Heart left ventricle (tissue), 16 donors: ENCODE measurements around the gene FBXW4. TPM values are rescaled to one million over a fixed set of nuclear protein-coding genes. Genes with fewer than 3 reads are reported as not detected.

Experiments
- ATAC-seq, 4 donors: fragments of 200-7000 bp; cut with Tn5 transposase; one replicate each; pipeline ENCODE4 v1.9.1; 2020 to 2022; ENCODE audit warnings: moderate library complexity in 4 of 4, mild to moderate bottlenecking in 3 of 4, moderate number of reproducible peaks in 1 of 4
- DNase-seq, 5 donors: peaks; one replicate each; pipeline ENCODE4 v3.0.0-alpha.2; 2020
- H3K27ac ChIP-seq, 12 donors: fragments of 200-600 bp; sonication (generic) in 4 of 12; one replicate each; pipeline versions ENCODE4 v1.5.0 to v1.8.0; 2016 to 2022; ENCODE audit warnings: mild to moderate bottlenecking in 2 of 12
- H3K27me3 ChIP-seq, 9 donors: fragments of 200-600 bp; sonication (generic) in 2 of 9; one replicate each; pipeline versions ENCODE4 v1.5.1 to v1.8.0; 2016 to 2022; ENCODE audit warnings: mild to moderate bottlenecking in 3 of 9
- H3K36me3 ChIP-seq, 9 donors: fragments of 200-600 bp; sonication (generic) in 2 of 9; one replicate each; pipeline versions ENCODE4 v1.5.0 to v1.8.0; 2018 to 2022; ENCODE audit warnings: mild to moderate bottlenecking in 2 of 9
- H3K4me1 ChIP-seq, 12 donors: fragments of 200-600 bp; sonication (generic) in 4 of 12; one replicate each; pipeline versions ENCODE4 v1.5.0 to v1.8.0; 2016 to 2022; ENCODE audit warnings: mild to moderate bottlenecking in 3 of 12
- H3K4me3 ChIP-seq, 12 donors: fragments of 200-600 bp; sonication (generic) in 4 of 12; one replicate each; pipeline versions ENCODE4 v1.5.0 to v1.8.0; 2017 to 2022; ENCODE audit warnings: mild to moderate bottlenecking in 9 of 12, moderate library complexity in 4 of 12
- H3K9me3 ChIP-seq, 12 donors: fragments of 200-600 bp; sonication (generic) in 4 of 12; one replicate each; pipeline versions ENCODE4 v1.5.0 to v1.8.0; 2016 to 2022; ENCODE audit warnings: mild to moderate bottlenecking in 1 of 12
- POLR2A ChIP-seq, 2 donors: fragments of 450-650 bp; IDR thresholded peaks; one replicate each; pipeline ENCODE4 v1.6.1; 2017; ENCODE audit warnings: antibody characterized with exemption in 2 of 2, mild to moderate bottlenecking in 2 of 2, moderate library complexity in 2 of 2
- WGBS, 4 donors: extraction: QIAGEN DNeasy Blood & Tissue Kit in 2 of 4; methylation state at CpG; one replicate each; pipeline versions ENCODE4 v1.1.5 to v1.1.7; 2013 to 2018; 5-methylcytosine and 5-hydroxymethylcytosine counted together
- intact Hi-C, 10 donors: fragments of 100-400 bp; cut with DNase I; formaldehyde crosslinking; loops; one replicate each; pipeline versions ENCODE4 v1.11.1 to v1.14.2; 2022
- polyA plus RNA-seq, 2 donors: library from polyadenylated mRNA; stranded (reverse); fragments of 200-250 nt; gene quantifications; one replicate each; pipeline ENCODE4 v1.2.3, GENCODE V29; 2013
- total RNA-seq, 9 donors: library from RNA; depleted of rRNA in 2 of 9; stranded (reverse); fragments of >200 nt in 2 of 9; fragmentation: NEBNext Ultra II Directional in 3 of 9; extraction: Animal tissue kit (Norgen Biotek cat#: 25700) in 3 of 9; gene quantifications; one replicate each; pipeline versions ENCODE4 v1.1.0 to v1.2.4, GENCODE V29; 2016 to 2023
- TF ChIP-seq, protein P1 (sequence below), 12 donors: fragments of 200-600 bp; sonication (generic) in 4 of 12; IDR thresholded peaks; one replicate each; pipeline versions ENCODE4 v1.5.0 to v1.8.0; 2018 to 2022; ENCODE audit warnings: antibody characterized with exemption in 12 of 12, mild to moderate bottlenecking in 5 of 12
- donor health status: ischemic (EF 13 %, LVEDD 7.1; RV severe dilation, severe dysfunction).
- donor health status: healthy with polysubstance abuse.
- donor health status: DM: no; HTN: yes; CAD: no.
- donor health status: DM: no; HTN: no; CAD: no.
- donor health status: ischemic (EF 25% LVEDD 6.9; RV normal size, moderate dysfunction).
- donor health status: ischemic (EF 25% LVEDD 5.7; RV mildly dilated, moderate dysfunction).
- donor health status: healthy.
- donor health status: DM: yes; HTN: yes; CAD: no.
- donor health status: ischemic (EF 35%, LVEDD 5.7; RV mildly dilated, moderate dysfunction).
- donor health status: nonischemic (EF 11% LVEDD 7.7; RV severe dilation, severe dysfunction).
- donor health status: DM: yes; HTN: yes; CAD: no.
- donor health status: PGD.
- donor health status: ischemic (EF 29% LVEDD 5.4; RV normal size, mild dysfunction).
- donor health status: nonischemic (EF 23%, LVEDD 6.1; RV moderate dilation, normal function).

The FBXW4 gene
- total and polyA plus RNA-seq, 11 donors = 35.8 to 116 (median 80.9) TPM

- 94 to 98% (median 96%) methylated on average over 8 of the region's 8 CpGs for WGBS, 4 donors
- H3K27me3 ChIP-seq = no peaks in the 10 kb centered on the region
- no peaks in the 10 kb centered on the region for H3K9me3 ChIP-seq
- H3K36me3 ChIP-seq = peaks cover 0 to 80% (median 55%) of the 10 kb centered on the region in 9 donors
- DNase-seq (no peak), ATAC-seq (no peak)
- intact Hi-C loops = no loop called here
- H3K4me3 ChIP-seq = no peak overlapping the region
- no peak for TF ChIP-seq POLR2A (IDR thresholded peaks at IDR 0.05)
- TF ChIP-seq, protein P1, sequence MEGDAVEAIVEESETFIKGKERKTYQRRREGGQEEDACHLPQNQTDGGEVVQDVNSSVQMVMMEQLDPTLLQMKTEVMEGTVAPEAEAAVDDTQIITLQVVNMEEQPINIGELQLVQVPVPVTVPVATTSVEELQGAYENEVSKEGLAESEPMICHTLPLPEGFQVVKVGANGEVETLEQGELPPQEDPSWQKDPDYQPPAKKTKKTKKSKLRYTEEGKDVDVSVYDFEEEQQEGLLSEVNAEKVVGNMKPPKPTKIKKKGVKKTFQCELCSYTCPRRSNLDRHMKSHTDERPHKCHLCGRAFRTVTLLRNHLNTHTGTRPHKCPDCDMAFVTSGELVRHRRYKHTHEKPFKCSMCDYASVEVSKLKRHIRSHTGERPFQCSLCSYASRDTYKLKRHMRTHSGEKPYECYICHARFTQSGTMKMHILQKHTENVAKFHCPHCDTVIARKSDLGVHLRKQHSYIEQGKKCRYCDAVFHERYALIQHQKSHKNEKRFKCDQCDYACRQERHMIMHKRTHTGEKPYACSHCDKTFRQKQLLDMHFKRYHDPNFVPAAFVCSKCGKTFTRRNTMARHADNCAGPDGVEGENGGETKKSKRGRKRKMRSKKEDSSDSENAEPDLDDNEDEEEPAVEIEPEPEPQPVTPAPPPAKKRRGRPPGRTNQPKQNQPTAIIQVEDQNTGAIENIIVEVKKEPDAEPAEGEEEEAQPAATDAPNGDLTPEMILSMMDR (IDR thresholded peaks at IDR 0.05) = no peak
- H3K27ac ChIP-seq = no peak overlapping the region
- peaks cover 0 to 9% (median 0%) of the 10 kb centered on the region in 12 donors for H3K4me1 ChIP-seq
Measured at GRCh38 chr10:101653536-101653935, 41.4 kb downstream of the FBXW4 start.

GRCh38 chr10:101651336-101651735 is 43.6 kb downstream of the FBXW4 start:
- Histone ChIP-seq H3K36me3 (peaks cover 0 to 78% (median 45%) of the 10 kb centered on the region in 9 donors), H3K9me3 (no peaks in the 10 kb centered on the region), H3K27ac (no peak overlapping the region), H3K27me3 (no peaks in the 10 kb centered on the region), H3K4me3 (no peak overlapping the region), H3K4me1 (peaks cover 0 to 10% (median under 1%) of the 10 kb centered on the region in 12 donors)
- ATAC-seq = no peak
- DNase-seq = no peak
- intact Hi-C loops = no loop called here
- TF ChIP-seq POLR2A (IDR thresholded peaks at IDR 0.05) = no peak
- TF ChIP-seq, protein P1 (IDR thresholded peaks at IDR 0.05) = no peak
- 87 to 88% (median 88%) methylated on average over 5 of the region's 5 CpGs for WGBS, 4 donors

- TF ChIP-seq, protein P1 (IDR thresholded peaks at IDR 0.05) = no peak
- no peak for TF ChIP-seq POLR2A (IDR thresholded peaks at IDR 0.05)
- WGBS, 4 donors = 91 to 95% (median 94%) methylated on average over 15 of the region's 15 CpGs
- H3K36me3 ChIP-seq = peaks cover 0 to 75% (median 42%) of the 10 kb centered on the region in 9 donors
Measured at GRCh38 chr10:101650863-101651262, 44.1 kb downstream of the FBXW4 start.

DNA sequence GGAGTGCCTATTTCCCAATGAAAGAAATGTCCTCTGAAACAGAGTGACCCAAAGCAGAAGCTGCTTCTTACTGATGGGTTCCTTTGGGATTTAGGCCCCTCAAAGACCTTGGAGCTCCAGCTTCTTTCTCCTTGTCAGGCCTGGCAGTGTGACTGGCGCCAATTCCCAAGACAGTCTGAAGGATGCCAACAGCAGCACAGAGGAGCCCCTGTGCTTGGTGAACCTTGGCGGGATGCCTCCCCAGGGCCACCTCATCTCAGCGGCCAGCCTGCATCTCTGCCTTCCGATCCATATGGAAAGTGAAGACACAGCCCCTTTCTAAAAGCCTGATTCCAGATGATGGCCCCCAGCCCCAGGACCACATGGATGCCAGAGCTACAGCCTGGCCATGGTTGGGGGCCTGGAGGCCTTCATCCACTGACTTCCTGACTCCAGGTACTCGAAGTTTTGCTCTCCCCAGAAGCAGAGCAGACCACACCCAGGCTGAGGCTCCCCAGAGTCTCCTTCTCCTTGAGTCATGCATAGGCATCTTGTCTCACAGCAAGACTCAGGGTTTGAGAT is 45.4 kb downstream of the FBXW4 start:
- H3K4me3 ChIP-seq = no peak overlapping the region
- DNase-seq (no peak), ATAC-seq (no peak)
- no peaks in the 10 kb centered on the region for H3K9me3 ChIP-seq
- H3K27me3 ChIP-seq = no peaks in the 10 kb centered on the region
- H3K36me3 ChIP-seq = peaks cover 0 to 64% (median 35%) of the 10 kb centered on the region in 9 donors
- intact Hi-C loops = no loop called here
- TF ChIP-seq, protein P1 (IDR thresholded peaks at IDR 0.05) = no peak
- no peak for TF ChIP-seq POLR2A (IDR thresholded peaks at IDR 0.05)
- WGBS, 4 donors = 77 to 92% (median 89%) methylated on average over 5 of the region's 5 CpGs
- peaks cover 0 to 15% (median 4%) of the 10 kb centered on the region in 12 donors for H3K4me1 ChIP-seq
- no peak overlapping the region for H3K27ac ChIP-seq

More at GRCh38 chr10:101650863-101651262, 44.1 kb downstream of the FBXW4 start:
- Histone ChIP-seq H3K27ac (no peak overlapping the region), H3K4me1 (peaks cover 0 to 14% (median 3%) of the 10 kb centered on the region in 12 donors), H3K27me3 (no peaks in the 10 kb centered on the region), H3K9me3 (no peaks in the 10 kb centered on the region), H3K4me3 (no peak overlapping the region)
- DNase-seq (no peak), ATAC-seq (no peak)
- intact Hi-C loops = no loop called here
